ENCODE results near the gene ZNF521. TPM values are rescaled to one million over a fixed set of nuclear protein-coding genes. Genes with fewer than 3 reads are reported as not detected.

Gene ZNF521
- total and polyA plus RNA-seq, 8 donors: 16.6 to 60.6 (median 47.3) TPM

DNA sequence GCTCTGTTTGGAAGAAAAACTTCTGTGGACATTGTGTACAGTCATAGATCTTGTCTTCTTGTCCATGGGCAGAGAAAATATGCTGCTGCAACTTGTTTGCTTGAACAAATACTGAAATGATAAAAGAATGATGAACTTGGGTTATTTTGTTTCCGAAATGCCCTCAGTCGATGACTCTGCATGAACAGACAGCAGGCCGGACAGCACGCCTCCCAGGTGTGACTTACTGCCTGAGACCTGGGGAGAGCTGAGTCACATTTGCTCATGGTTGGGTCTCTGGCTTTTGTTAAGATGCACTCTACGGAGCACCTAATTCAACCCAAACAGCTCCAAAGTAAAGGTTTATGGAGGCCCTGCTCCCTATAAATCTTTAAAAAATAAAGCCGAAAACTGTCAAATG, 262.5 kb downstream of the ZNF521 start:
- intact Hi-C loops (cut with DNase I): no loop called here
- DNase-seq: no peak
- Histone ChIP-seq H3K27ac (no peak overlapping the region), H3K4me1 (no peaks in the 10 kb centered on the region), H3K27me3 (no peaks in the 10 kb centered on the region), H3K9me3 (no peaks in the 10 kb centered on the region), H3K4me3 (no peak overlapping the region), H3K36me3 (no peaks in the 10 kb centered on the region)
- TF ChIP-seq CTCF (IDR thresholded peaks at IDR 0.05): no peak
- ATAC-seq: no peak

DNA sequence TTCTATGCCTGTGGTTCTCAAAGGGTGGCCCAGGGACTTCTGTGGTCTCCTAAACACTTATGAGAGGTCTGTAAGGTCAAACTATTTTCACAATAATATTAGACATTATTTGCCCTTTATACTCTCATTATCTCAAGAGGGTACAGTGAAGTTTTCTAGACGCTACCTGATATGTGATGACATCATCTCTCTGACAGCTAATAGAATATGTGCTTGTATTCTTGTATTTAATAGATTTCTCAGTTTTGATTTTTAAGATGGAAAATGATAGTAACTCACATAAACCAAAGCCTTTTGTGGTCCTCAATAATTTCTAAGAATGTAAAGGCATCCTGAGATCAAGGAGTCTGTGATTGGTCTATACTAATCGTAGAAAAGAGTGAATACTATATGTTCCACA, 265.1 kb downstream of the ZNF521 start:
- Histone ChIP-seq H3K27me3 (no peaks in the 10 kb centered on the region), H3K4me3 (no peak overlapping the region), H3K27ac (no peak overlapping the region), H3K9me3 (no peaks in the 10 kb centered on the region), H3K36me3 (no peaks in the 10 kb centered on the region), H3K4me1 (no peaks in the 10 kb centered on the region)
- no peak for TF ChIP-seq CTCF (IDR thresholded peaks at IDR 0.05)
- no peak for DNase-seq
- ATAC-seq: no peak
- intact Hi-C loops (cut with DNase I): no loop called here

DNA sequence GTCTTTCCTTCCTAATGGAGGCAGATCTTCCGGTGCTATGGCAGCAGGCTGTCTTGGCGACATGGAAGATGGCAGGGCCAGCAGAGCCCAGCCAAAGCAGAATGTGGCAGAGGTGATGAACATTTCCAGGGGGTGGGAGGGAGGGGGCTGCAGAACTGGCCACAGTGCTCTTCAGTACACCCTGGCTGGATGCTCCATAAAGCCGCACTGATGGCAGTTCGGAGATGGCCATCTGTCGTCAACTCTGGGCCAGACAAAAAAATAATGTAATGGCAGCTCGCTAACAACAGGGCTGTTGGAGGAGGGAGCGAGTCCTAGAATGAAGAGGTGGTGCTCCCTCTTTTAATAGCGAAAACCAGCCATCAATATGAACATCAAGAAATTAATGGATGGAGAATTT, 271.0 kb downstream of the ZNF521 start:
- Histone ChIP-seq H3K9me3 (no peaks in the 10 kb centered on the region), H3K27ac (no peak overlapping the region), H3K4me1 (peaks cover 0 to 4% of the 10 kb centered on the region in 2 donors), H3K27me3 (no peaks in the 10 kb centered on the region), H3K36me3 (no peaks in the 10 kb centered on the region), H3K4me3 (no peak overlapping the region)
- intact Hi-C loops (cut with DNase I): no loop called here
- ATAC-seq (no peak), DNase-seq (no peak)
- no peak for TF ChIP-seq CTCF (IDR thresholded peaks at IDR 0.05)

DNA sequence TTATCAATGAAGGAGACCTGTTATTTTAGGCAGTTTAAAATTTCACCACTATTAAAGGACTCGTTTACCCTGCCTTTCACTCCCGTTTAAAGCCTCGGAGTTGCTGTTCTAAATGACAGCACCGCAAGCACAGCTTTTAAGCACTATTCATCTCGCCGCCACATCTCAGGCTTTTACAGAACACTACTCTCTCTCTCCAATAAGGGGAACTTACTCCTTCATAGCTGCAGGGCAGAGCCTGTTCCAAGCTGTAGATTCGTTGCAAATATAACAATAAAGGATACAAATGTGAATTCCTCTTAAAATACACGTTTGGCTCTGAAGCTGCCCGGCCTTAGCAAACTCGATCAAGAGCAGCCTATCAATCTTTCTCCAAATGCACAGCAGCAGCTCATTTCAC, 271.8 kb downstream of the ZNF521 start:
- intact Hi-C loops (cut with DNase I): no loop called here
- no peaks in the 10 kb centered on the region for H3K36me3 ChIP-seq
- no peak for TF ChIP-seq CTCF (IDR thresholded peaks at IDR 0.05)
- H3K9me3 ChIP-seq: no peaks in the 10 kb centered on the region
- no peaks in the 10 kb centered on the region for H3K27me3 ChIP-seq
- H3K27ac ChIP-seq: no peak overlapping the region
- H3K4me3 ChIP-seq: no peak overlapping the region
- ATAC-seq: no peak
- DNase-seq: no peak
- peaks cover 0 to 4% of the 10 kb centered on the region in 2 donors for H3K4me1 ChIP-seq

DNA sequence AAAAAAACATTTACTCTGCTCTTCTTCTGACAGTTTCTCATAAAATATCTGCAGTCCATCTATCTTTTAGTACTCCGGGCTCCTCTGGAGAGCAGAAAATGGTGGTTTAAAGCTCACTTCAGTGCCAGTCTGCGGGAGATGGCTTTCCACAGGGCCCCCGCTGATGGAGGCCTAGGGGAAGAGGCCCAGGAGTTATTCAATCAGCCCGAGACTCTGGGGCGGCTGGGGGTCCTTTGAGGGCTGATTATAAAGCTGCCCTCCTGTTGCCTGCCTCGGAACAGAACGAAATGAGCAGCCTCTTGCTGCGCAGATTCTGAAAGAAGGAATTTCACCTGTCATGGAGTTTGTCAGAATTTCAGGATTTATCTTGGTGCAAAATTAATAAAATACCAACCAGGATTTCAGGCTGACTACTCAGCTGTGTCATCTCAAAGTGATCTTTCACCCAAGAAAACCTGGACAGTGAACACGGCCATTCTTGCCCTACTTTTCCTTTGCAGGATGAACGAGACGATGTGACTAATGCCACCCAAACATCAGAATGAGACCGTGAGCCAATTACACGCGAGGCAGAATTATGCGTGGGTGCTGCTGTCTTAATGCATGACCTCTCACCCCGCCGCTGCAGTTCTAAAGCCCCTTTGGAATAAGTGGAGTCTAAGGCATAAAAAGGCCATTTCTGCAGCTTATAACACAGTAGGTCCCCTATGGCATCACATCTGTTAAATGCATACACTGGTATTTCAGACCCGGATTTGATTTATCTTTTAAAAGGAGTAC, 273.8 kb downstream of the ZNF521 start:
- H3K9me3 ChIP-seq: no peaks in the 10 kb centered on the region
- no peak for TF ChIP-seq CTCF (IDR thresholded peaks at IDR 0.05)
- no peaks in the 10 kb centered on the region for H3K36me3 ChIP-seq
- H3K27ac ChIP-seq: no peak overlapping the region
- DNase-seq (no peak), ATAC-seq (no peak)
- H3K27me3 ChIP-seq: no peaks in the 10 kb centered on the region
- H3K4me1 ChIP-seq: peaks cover 0 to 4% of the 10 kb centered on the region in 2 donors
- intact Hi-C loops (cut with DNase I): no loop called here
- H3K4me3 ChIP-seq: no peak overlapping the region

Data from left lung (tissue), 10 donors.